ENCODE results near the gene UNC13C. TPM values are rescaled to one million over a fixed set of nuclear protein-coding genes. Genes with fewer than 3 reads are reported as not detected.

UNC13C gene
- polyA plus RNA-seq, 1 experiment, result not detected

- no peak for DNase-seq (ENCODE audit: low read depth)
- Histone ChIP-seq H3K27me3 (ENCODE audit: control insufficient read depth, insufficient read depth, low read length) (no peaks in the 10 kb centered on the region), H3K4me3 (ENCODE audit: low read depth, low read length) (no peak overlapping the region), H3K36me3 (ENCODE audit: control insufficient read depth, insufficient read depth, low read length) (no peaks in the 10 kb centered on the region)
- TF ChIP-seq CTCF (IDR thresholded peaks at IDR 0.05; ENCODE audit: insufficient read depth, low read depth, low read length), result no peak
- ChIA-PET CTCF (interaction anchor here (0.7 kb wide), 1 partner anchor 275 kb away, joined by 3 read pairs; no protein-coding TSS in a partner anchor), POLR2A (no interaction called here)
Observed at GRCh38 chr15:54564166-54564565, 585.9 kb downstream of the UNC13C start.

DNA sequence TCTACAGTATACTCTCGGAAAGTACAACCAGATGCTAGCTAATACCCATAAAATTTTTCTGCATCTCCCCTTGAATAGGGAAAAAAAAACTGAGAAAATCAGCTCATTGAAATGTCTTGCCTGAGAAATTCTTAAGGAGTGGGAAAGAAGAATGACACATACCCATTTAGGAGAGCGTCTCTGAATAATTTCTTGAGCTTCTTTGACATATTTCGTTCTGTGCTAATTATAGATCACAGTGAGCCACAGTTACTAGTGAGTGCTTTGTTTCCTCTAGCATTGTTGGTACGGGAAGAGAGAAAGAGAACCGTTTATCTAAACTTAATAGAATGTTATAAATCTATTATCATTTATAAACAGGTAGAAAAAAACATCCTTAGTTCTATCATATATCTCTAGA, 588.4 kb downstream of the UNC13C start:
- Histone ChIP-seq H3K27me3 (ENCODE audit: control insufficient read depth, insufficient read depth, low read length) (no peaks in the 10 kb centered on the region), H3K4me3 (ENCODE audit: low read depth, low read length) (no peak overlapping the region), H3K36me3 (ENCODE audit: control insufficient read depth, insufficient read depth, low read length) (no peaks in the 10 kb centered on the region)
- CTCF ChIA-PET, result no interaction called here
- POLR2A ChIA-PET, result no interaction called here
- DNase-seq (ENCODE audit: low read depth), result no peak
- TF ChIP-seq CTCF (IDR thresholded peaks at IDR 0.05; ENCODE audit: insufficient read depth, low read depth, low read length), result no peak

GRCh38 chr15:54567408-54568035, 589.3 kb downstream of the UNC13C start:
- CTCF ChIA-PET, result no interaction called here
- no peaks in the 10 kb centered on the region for H3K27me3 ChIP-seq (ENCODE audit: control insufficient read depth, insufficient read depth, low read length)
- POLR2A ChIA-PET, result no interaction called here

DNA sequence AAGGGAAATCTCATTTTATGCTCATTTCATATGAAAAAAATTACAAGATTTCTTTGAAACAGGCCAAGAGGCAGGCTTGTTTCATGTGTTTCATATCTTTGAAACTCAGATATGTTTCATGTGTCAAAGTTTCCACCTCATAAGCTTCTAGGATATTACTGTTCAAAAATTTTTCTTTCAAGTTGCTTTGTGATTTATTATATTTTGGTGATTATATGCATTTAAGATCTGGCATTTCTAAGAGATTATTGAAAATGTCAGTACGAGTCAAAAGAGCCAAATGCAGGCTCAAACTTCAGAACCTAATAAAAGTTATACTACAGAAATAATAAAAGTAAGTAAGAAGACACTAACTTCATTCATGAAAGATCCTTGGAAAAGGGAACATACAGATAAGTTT, 590.1 kb downstream of the UNC13C start:
- Histone ChIP-seq H3K27me3 (ENCODE audit: control insufficient read depth, insufficient read depth, low read length) (no peaks in the 10 kb centered on the region), H3K36me3 (ENCODE audit: control insufficient read depth, insufficient read depth, low read length) (no peaks in the 10 kb centered on the region), H3K4me3 (ENCODE audit: low read depth, low read length) (no peak overlapping the region)
- POLR2A ChIA-PET, result no interaction called here
- DNase-seq (ENCODE audit: low read depth), result no peak
- TF ChIP-seq CTCF (IDR thresholded peaks at IDR 0.05; ENCODE audit: insufficient read depth, low read depth, low read length), result no peak
- CTCF ChIA-PET, result no interaction called here

More at GRCh38 chr15:54567408-54568035, 589.3 kb downstream of the UNC13C start:
- TF ChIP-seq CTCF (IDR thresholded peaks at IDR 0.05; ENCODE audit: insufficient read depth, low read depth, low read length), result no peak
- Histone ChIP-seq H3K36me3 (ENCODE audit: control insufficient read depth, insufficient read depth, low read length) (no peaks in the 10 kb centered on the region), H3K4me3 (ENCODE audit: low read depth, low read length) (no peak overlapping the region)
- no peak for DNase-seq (ENCODE audit: low read depth)

DNA sequence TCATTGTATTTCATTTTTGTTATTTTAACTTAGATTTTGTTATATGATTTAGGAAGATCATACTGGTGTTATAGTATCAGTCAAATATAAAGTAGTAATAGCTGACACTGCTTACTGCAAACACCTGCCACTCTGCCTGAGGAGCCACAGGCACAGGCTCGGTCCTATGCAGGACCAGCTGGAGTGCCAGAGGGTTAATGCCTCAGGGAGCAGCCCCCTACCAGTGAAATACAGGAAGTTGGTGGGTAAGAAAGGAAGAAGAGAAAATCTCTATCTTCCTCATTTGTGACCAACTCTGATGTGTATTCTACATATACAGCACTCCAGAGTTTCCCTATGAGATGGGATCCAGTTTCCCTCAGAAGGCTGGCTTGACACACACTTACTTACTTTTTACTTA, 593.3 kb downstream of the UNC13C start:
- Histone ChIP-seq H3K4me3 (ENCODE audit: low read depth, low read length) (no peak overlapping the region), H3K36me3 (ENCODE audit: control insufficient read depth, insufficient read depth, low read length) (no peaks in the 10 kb centered on the region), H3K27me3 (ENCODE audit: control insufficient read depth, insufficient read depth, low read length) (no peaks in the 10 kb centered on the region)
- ChIA-PET POLR2A (no interaction called here), CTCF (no interaction called here)
- no peak for TF ChIP-seq CTCF (IDR thresholded peaks at IDR 0.05; ENCODE audit: insufficient read depth, low read depth, low read length)
- no peak for DNase-seq (ENCODE audit: low read depth)

Data from BJ (cell line).